Activated naive CD4-positive, alpha-beta T cell treated with anti-CD3 and anti-CD28 coated beads for 36 hours (primary cell): Measurements from ENCODE around the gene SLU7. TPM values are rescaled to one million over a fixed set of nuclear protein-coding genes. Genes with fewer than 3 reads are reported as not detected.

ENCODE experiments used
- CTCF ChIA-PET: fragments of 350-600 bp; sonication (Branson Sonifier 250); formaldehyde crosslinking; loops from one replicate; lab custom pipeline; 2021; ENCODE audit warnings: antibody characterized with exemption; lab: Charles Lee
- DNase-seq: peaks from one replicate; pipeline ENCODE4 v3.0.0-alpha.2; 2020
- H3K27ac Mint-ChIP-seq: one replicate; pipeline ENCODE4 v1.8.0; 2021; ENCODE audit warnings: mild to moderate bottlenecking, mixed read lengths
- H3K27me3 Mint-ChIP-seq: one replicate; pipeline ENCODE4 v1.8.0; 2021; ENCODE audit warnings: low read depth, mixed read lengths
- H3K36me3 Mint-ChIP-seq: one replicate; pipeline ENCODE4 v1.8.0; 2021; ENCODE audit warnings: low read depth, mixed read lengths
- H3K4me1 Mint-ChIP-seq: one replicate; pipeline ENCODE4 v1.8.0; 2021; ENCODE audit warnings: low read depth, mixed read lengths
- H3K4me3 Mint-ChIP-seq: one replicate; pipeline ENCODE4 v1.8.0; 2021; ENCODE audit warnings: mild to moderate bottlenecking, moderate library complexity, mixed read lengths
- H3K9me3 Mint-ChIP-seq: one replicate; pipeline ENCODE4 v1.8.0; 2021; ENCODE audit warnings: mixed read lengths
- intact Hi-C: fragments of 100-400 bp; cut with micrococcal nuclease; formaldehyde crosslinking; loops from one replicate; pipeline ENCODE4 v1.15.1; 2023
- total RNA-seq, 2 experiments: library from RNA; stranded (reverse); gene quantifications; one replicate each; pipeline ENCODE4 v1.2.3, GENCODE V29; 2021

Gene SLU7
- 10 to 100 TPM; 33.2 to 34.3 TPM for total RNA-seq

DNA sequence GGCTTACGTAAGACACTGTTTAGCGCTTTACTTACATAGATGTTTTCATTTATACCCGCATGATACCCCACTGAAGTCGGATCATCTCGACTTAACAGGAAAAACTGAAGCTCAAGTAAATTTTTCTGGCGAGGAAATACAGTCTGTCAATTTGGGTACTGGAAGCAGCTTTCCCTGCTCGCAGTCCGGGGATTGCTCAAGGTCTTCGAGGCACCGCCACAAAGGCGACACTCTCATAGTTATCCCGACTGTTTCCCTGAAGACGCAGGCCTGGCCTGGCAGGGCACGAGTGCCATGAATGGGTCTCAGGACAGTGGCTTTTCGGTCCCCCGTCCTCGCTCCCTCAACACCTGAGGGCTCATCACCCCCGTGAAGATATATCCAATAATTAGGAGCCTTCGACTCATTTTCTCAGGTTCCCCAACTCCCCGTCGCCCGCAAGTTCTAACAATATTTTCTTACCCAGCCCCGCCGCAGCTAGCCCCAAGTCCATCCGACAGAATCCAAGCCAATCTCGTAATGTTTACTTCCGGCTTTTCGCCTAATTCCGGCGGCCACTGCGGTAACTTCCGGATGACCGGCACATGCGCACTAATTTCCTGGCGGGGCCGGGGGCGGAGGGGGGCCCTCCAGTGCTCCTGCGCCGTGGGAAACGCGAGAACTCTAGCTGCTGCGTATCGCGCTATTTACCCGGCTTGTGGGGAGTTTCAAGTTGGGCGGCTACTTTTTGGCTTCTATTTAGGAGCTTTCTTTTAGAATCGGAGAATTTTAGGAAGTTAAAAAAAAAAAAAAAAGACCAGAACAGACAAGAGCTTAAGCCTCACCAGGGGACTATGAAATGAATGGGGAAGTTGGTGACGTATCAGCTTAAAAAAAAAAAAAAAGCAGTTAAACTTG lies at the start of gene SLU7:
Gene SLU7 (minus strand): TSS at position 521 of the 897 bp plus-strand sequence. CDS start 3,787 bp downstream, outside the sequence.
- Mint-ChIP-seq H3K9me3 (no peaks in the 10 kb centered on the region), H3K4me1 (peaks cover 43% of the 10 kb centered on the region), H3K36me3 (peaks cover 23% of the 10 kb centered on the region), H3K27me3 (no peaks in the 10 kb centered on the region), H3K27ac (peak within 1 kb of the TSS; percentile 94), H3K4me3 (peak within 1 kb of the TSS; percentile 97)
- CTCF ChIA-PET = interaction anchor here (1.3 to 7.7 kb wide), 2 partner anchors 15 to 20 kb away, joined by 3 to 61 read pairs; no protein-coding TSS in a partner anchor
- intact Hi-C loops = loop anchor here (1.0 to 10.0 kb wide), 5 partner anchors 19 to 1214 kb away; partner anchors contain the start of genes FAM200C, RNF145 and TTC1
- DNase-seq = peak; percentile 96

DNA sequence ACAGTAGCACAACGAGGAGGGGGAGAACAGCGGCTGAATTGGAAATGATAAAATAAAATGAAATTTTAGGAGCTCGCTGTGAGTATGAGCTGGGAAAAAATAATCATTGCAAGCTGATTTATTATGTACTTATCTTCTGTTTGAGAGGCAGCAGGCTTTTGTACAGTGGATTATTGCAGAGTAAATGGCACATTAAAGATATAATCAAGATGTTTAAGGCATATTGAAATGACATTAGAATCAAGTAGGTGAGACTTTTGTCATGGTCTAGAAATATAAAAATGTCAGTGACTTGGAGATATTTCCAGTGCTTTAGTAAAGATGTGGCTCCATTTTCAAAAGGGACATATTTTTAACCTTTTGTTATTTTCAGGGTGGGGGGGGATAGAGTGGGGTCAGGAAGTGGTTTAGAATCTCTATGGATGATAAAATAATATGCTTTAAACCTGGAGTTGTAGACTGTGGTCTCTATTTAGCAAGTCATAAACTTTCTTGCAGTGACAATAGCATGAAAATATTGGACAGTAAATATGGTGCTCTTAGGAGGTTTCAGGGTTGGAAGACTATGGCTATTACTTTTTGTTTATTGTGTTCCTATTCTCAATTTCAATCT lies 49.6 kb upstream of the SLU7 start:
- CTCF ChIA-PET = interaction anchor here (0.8 to 5.9 kb wide), 4 partner anchors 25 to 39 kb away, joined by 3 to 74 read pairs (median 12); no protein-coding TSS in a partner anchor
- Mint-ChIP-seq H3K27ac (peak overlapping the region; percentile 98), H3K4me3 (peak overlapping the region; percentile 99), H3K9me3 (no peaks in the 10 kb centered on the region), H3K27me3 (no peaks in the 10 kb centered on the region), H3K36me3 (peaks cover 19% of the 10 kb centered on the region), H3K4me1 (peaks cover 78% of the 10 kb centered on the region)
- intact Hi-C loops = loop anchor here (1.0 to 2.0 kb wide), 5 partner anchors 29 to 350 kb away; partner anchors contain the start of genes PTTG1 and PWWP2A
- DNase-seq = no peak

DNA sequence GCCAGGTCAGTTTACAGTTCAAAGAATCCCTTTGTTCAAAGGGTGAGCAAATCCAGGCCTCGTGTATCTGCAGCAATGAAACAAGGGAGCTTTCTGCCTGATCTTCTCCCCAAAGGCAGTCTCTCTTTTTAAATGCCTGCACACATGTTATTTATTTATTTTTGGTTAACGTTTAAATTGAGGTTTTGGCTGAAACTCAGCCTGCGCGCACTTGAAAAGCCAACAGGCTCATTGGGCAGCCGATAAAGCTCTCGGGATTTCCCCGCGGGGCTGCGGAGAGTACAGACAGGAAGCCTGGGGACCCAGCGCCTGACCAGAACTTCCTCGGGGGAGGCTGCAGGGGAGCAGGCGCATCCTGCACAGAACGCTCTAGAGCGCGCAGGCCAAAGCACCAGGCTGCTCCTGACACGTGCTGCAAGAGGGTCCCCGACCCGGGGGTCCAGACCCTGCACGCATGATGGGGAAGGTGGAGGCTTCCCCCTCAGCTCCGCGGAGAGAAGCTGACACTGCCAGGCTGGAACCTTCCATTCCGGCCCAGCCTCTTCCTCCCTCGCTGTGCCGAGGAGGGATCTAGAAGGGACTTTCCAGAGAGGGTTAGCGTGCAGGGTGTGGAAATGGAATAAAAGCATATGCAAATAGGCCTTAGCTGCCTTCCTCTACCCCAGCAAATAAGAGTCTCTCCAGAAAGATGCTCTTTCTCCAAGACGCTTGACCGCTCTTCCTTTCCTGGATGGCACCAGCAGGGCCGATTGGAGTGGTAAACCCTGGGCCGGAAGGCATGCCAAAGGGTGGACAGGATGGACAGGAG lies 48.9 kb upstream of the SLU7 start:
- Mint-ChIP-seq H3K4me3 (peak overlapping the region; percentile 99), H3K27ac (peak overlapping the region; percentile 98), H3K27me3 (no peaks in the 10 kb centered on the region), H3K4me1 (peaks cover 72% of the 10 kb centered on the region), H3K36me3 (peaks cover 13% of the 10 kb centered on the region), H3K9me3 (no peaks in the 10 kb centered on the region)
- CTCF ChIA-PET = interaction anchor here (0.8 to 5.9 kb wide), 4 partner anchors 24 to 39 kb away, joined by 3 to 74 read pairs (median 12); no protein-coding TSS in a partner anchor
- intact Hi-C loops = loop anchor here (1.0 to 2.0 kb wide), 5 partner anchors 28 to 349 kb away; partner anchors contain the start of genes PTTG1 and PWWP2A
- peak; percentile 87 for DNase-seq

GRCh38 chr5:160466889-160467554 lies 48.1 kb upstream of the SLU7 start:
- intact Hi-C loops = no loop called here
- Mint-ChIP-seq H3K4me1 (peaks cover 68% of the 10 kb centered on the region), H3K36me3 (peaks cover 10% of the 10 kb centered on the region), H3K4me3 (peak overlapping the region; percentile 99), H3K27me3 (no peaks in the 10 kb centered on the region), H3K27ac (peak overlapping the region; percentile 98), H3K9me3 (no peaks in the 10 kb centered on the region)
- no peak for DNase-seq
- CTCF ChIA-PET = interaction anchor here (0.6 to 5.9 kb wide), 3 partner anchors 27 to 116 kb away, joined by 3 to 74 read pairs (median 20); no protein-coding TSS in a partner anchor

DNA sequence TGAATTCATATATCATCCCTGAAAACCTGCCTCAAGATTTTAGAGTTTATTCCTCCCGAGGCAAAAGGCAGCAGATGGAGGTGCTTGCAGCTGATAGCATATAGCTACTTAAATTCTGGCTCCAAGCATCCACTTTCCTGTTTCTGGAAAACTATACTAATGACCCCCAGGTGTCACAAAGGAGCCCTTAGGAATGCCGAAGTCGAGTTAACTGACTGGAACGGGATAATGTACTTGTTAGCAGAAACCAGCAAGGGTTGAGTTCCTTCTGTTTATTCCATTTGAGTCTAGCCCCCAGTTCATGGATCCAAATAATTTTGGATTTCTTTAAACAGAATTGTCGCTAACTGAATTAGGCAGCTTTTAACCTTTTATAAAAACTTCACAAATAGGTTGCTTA lies 47.2 kb upstream of the SLU7 start:
- Mint-ChIP-seq H3K36me3 (peaks cover 6% of the 10 kb centered on the region), H3K9me3 (no peaks in the 10 kb centered on the region), H3K27ac (no peak overlapping the region), H3K4me1 (peaks cover 62% of the 10 kb centered on the region), H3K4me3 (no peak overlapping the region), H3K27me3 (no peaks in the 10 kb centered on the region)
- no peak for DNase-seq
- intact Hi-C loops = no loop called here
- CTCF ChIA-PET = interaction anchor here (0.8 to 5.9 kb wide), 3 partner anchors 9 to 41 kb away, joined by 3 to 74 read pairs (median 20); no protein-coding TSS in a partner anchor

- no peaks in the 10 kb centered on the region for H3K9me3 Mint-ChIP-seq
- peak overlapping the region; percentile 69 for H3K27ac Mint-ChIP-seq
- H3K27me3 Mint-ChIP-seq = no peaks in the 10 kb centered on the region
- CTCF ChIA-PET = interaction anchor here (0.7 to 5.9 kb wide), 4 partner anchors 25 to 505 kb away, joined by 3 to 74 read pairs (median 4); no protein-coding TSS in a partner anchor
- peaks cover 51% of the 10 kb centered on the region for H3K4me1 Mint-ChIP-seq
- H3K4me3 Mint-ChIP-seq = no peak overlapping the region
- peaks cover under 1% of the 10 kb centered on the region for H3K36me3 Mint-ChIP-seq
- intact Hi-C loops = no loop called here
- DNase-seq = no peak
These were observed 45.6 kb upstream of the SLU7 start for GRCh38 chr5:160464466-160464797.

DNA sequence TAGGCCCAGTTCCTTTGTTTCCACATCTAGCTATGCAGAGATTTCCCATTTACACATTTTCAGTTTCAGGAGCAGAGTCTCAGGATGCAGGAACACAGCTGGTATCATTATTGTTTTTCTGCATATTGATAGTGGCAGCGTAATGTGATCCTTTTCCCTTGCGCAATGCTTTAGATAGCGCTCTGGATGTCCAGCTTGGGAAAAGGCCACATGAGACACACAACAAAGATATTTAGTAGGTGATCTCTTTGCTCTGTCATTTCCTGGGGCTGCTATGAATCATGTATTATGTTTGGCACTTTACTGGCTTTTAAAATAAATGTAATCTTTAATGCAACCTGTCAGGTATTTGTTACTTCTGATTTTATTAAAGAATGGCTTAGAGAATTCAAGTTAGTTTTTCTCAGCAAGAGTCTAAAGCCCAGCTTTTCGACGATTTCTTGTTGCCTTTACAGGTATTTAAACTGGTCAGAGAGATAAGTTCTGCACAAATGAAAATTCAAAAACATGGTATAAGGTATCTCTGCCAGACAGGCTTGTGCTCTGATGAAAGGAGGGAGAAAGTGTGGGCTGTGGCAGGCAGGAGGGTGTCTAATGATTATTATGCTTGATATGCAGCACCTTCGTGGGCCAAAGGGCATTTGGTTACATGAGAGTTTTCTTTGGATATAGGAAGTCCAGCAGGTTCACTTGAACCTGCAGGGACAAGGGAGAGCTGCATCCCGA lies 45.0 kb upstream of the SLU7 start:
- Mint-ChIP-seq H3K27ac (peak overlapping the region; percentile 69), H3K36me3 (no peaks in the 10 kb centered on the region), H3K27me3 (no peaks in the 10 kb centered on the region), H3K9me3 (no peaks in the 10 kb centered on the region), H3K4me3 (no peak overlapping the region), H3K4me1 (peaks cover 55% of the 10 kb centered on the region)
- CTCF ChIA-PET = interaction anchor here (0.7 to 5.9 kb wide), 3 partner anchors 24 to 506 kb away, joined by 4 to 74 read pairs (median 4); no protein-coding TSS in a partner anchor
- intact Hi-C loops = no loop called here
- no peak for DNase-seq

- intact Hi-C loops = no loop called here
- Mint-ChIP-seq H3K4me1 (peaks cover 52% of the 10 kb centered on the region), H3K9me3 (no peaks in the 10 kb centered on the region), H3K36me3 (no peaks in the 10 kb centered on the region), H3K27ac (no peak overlapping the region), H3K27me3 (no peaks in the 10 kb centered on the region), H3K4me3 (no peak overlapping the region)
- DNase-seq = no peak
- CTCF ChIA-PET = interaction anchor here (5.9 kb wide), 1 partner anchor 24 kb away, joined by 74 read pairs; no protein-coding TSS in a partner anchor
These were observed 44.3 kb upstream of the SLU7 start for GRCh38 chr5:160463227-160463626.

GRCh38 chr5:160462167-160462566 lies 43.3 kb upstream of the SLU7 start:
- CTCF ChIA-PET = interaction anchor here (2.9 kb wide), 1 partner anchor 23 kb away, joined by 21 read pairs; no protein-coding TSS in a partner anchor
- intact Hi-C loops = no loop called here
- peaks cover 44% of the 10 kb centered on the region for H3K4me1 Mint-ChIP-seq
- no peak overlapping the region for H3K4me3 Mint-ChIP-seq
- H3K36me3 Mint-ChIP-seq = no peaks in the 10 kb centered on the region
- H3K9me3 Mint-ChIP-seq = no peaks in the 10 kb centered on the region
- no peaks in the 10 kb centered on the region for H3K27me3 Mint-ChIP-seq
- no peak for DNase-seq
- no peak overlapping the region for H3K27ac Mint-ChIP-seq

GRCh38 chr5:160461378-160461777 lies 42.5 kb upstream of the SLU7 start:
- no peaks in the 10 kb centered on the region for H3K9me3 Mint-ChIP-seq
- CTCF ChIA-PET = interaction anchor here (2.9 kb wide), 1 partner anchor 23 kb away, joined by 21 read pairs; no protein-coding TSS in a partner anchor
- intact Hi-C loops = no loop called here

More at GRCh38 chr5:160461378-160461777, 42.5 kb upstream of the SLU7 start:
- no peaks in the 10 kb centered on the region for H3K36me3 Mint-ChIP-seq
- no peaks in the 10 kb centered on the region for H3K27me3 Mint-ChIP-seq
- H3K27ac Mint-ChIP-seq = no peak overlapping the region
- peaks cover 36% of the 10 kb centered on the region for H3K4me1 Mint-ChIP-seq
- no peak for DNase-seq
- no peak overlapping the region for H3K4me3 Mint-ChIP-seq
